NCI-H2196 treated with DMSO at 0.1 percent for 48 hours (cell line): ENCODE results near the gene NUMBL.
A peak's percentile ranks its signal among the peaks of the same experiment; 100 is the strongest.

Experiments
- DNase-seq: peaks from one replicate; lab custom pipeline; 2025; ENCODE audit not compliant: unreplicated experiment; lab: John Stamatoyannopoulos, UW

NUMBL gene

GRCh38 chr19:40691421-40692211 is 1.2 kb upstream of the NUMBL start:
- DNase-seq = peak; percentile 67

- DNase-seq = peak; percentile 80
Observed at GRCh38 chr19:40690693-40691420, 406 bp upstream of the NUMBL start.

GRCh38 chr19:40689339-40690049 is 957 bp downstream of the NUMBL start:
- DNase-seq = no peak

- no peak for DNase-seq
Observed at GRCh38 chr19:40688987-40689338, 1.5 kb downstream of the NUMBL start.

- DNase-seq = no peak
Observed at GRCh38 chr19:40688309-40688708, 2.1 kb downstream of the NUMBL start.

GRCh38 chr19:40687525-40688016 is 2.9 kb downstream of the NUMBL start:
- DNase-seq = no peak

GRCh38 chr19:40686882-40687524 is 3.4 kb downstream of the NUMBL start:
- no peak for DNase-seq

- DNase-seq = no peak
Observed at GRCh38 chr19:40685563-40685962, 4.9 kb downstream of the NUMBL start.

GRCh38 chr19:40685016-40685526 is 5.4 kb downstream of the NUMBL start:
- DNase-seq = no peak

GRCh38 chr19:40684280-40684679 is 6.2 kb downstream of the NUMBL start:
- DNase-seq = no peak

GRCh38 chr19:40683437-40683836 is 7.0 kb downstream of the NUMBL start:
- DNase-seq = no peak

GRCh38 chr19:40682431-40682964 is 8.0 kb downstream of the NUMBL start:
- DNase-seq = no peak

- no peak for DNase-seq
Observed at GRCh38 chr19:40681039-40681438, 9.4 kb downstream of the NUMBL start.

GRCh38 chr19:40677156-40677555 is 13.3 kb downstream of the NUMBL start:
- DNase-seq = no peak

- peak; percentile 24 for DNase-seq
Observed at GRCh38 chr19:40674291-40674690, 16.2 kb downstream of the NUMBL start.

GRCh38 chr19:40673397-40673796 is 17.1 kb downstream of the NUMBL start:
- DNase-seq = no peak

- DNase-seq = no peak
Observed at GRCh38 chr19:40672573-40673299, 17.7 kb downstream of the NUMBL start.

GRCh38 chr19:40672038-40672437 is 18.4 kb downstream of the NUMBL start:
- no peak for DNase-seq

- no peak for DNase-seq
Observed at GRCh38 chr19:40671404-40671803, 19.0 kb downstream of the NUMBL start.

GRCh38 chr19:40668991-40669614 is 21.3 kb downstream of the NUMBL start:
- DNase-seq = no peak
